Measurements from ENCODE around the gene STAC3. TPM values are rescaled to one million over a fixed set of nuclear protein-coding genes. Genes with fewer than 3 reads are reported as not detected.
A peak's percentile ranks its signal among the peaks of the same experiment; 100 is the strongest.
"Not testable (repeated sequence)": the region's sequence is repeated elsewhere in the genome, so short reads cannot be mapped to it uniquely, and the experiment has no call there.

STAC3 gene
- total RNA-seq (1 to 10 TPM; 3.4 to 5.0 TPM), polyA plus RNA-seq (ENCODE audit: insufficient read length in 6 of 6) (1 to 10 TPM; 2.9 to 5.1 (median 3.4) TPM)
- long read RNA-seq, donor 1 = 0 reads
- long read RNA-seq, donor 2 = 0 reads
- long read RNA-seq, donor 3 = 0 reads
- long read RNA-seq, donor 4 = 0 reads
- long read RNA-seq, donor 5 = 0 reads
- long read RNA-seq, donor 6, partial matches to known transcripts = 0 of 1 reads
- long read RNA-seq, donor 6, other reads (novel, unspliced or antisense) = 0 of 1 reads
- long read RNA-seq, donor 7 = 0 reads
- long read RNA-seq, donor 8 = 0 reads
- long read RNA-seq, donor 9 = 0 reads
- long read RNA-seq, donor 10 = 0 reads
- long read RNA-seq, donor 11 = 0 reads
- long read RNA-seq, donor 12 = 0 reads

DNA sequence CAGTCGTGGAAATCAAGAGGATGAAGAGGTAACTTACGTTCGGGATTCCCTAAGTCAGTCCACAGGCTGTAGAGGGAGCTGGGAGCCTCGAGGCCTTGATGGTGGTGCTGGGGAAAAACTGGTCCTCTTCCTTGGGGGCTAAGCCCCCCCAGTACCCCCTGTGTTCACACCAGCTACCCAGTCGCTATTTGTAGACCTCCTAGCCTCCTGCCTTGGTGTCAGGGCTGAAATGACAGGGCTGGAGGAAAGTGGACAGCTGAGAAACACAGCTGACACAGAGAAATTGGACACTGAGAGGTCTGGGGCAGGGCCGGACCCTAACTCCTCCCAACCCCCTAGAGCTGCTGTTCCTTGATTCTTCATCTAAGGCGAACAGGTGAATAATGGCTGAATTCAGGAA lies at the start of gene STAC3:
Gene STAC3 (minus strand): TSS at position 232 of the 400 bp plus-strand sequence. CDS start 1,551 bp downstream, outside the sequence.
- H3K4me1 ChIP-seq = peaks cover 0 to 6% of the 10 kb centered on the region in 2 donors
- peaks cover 0 to 29% of the 10 kb centered on the region in 2 donors for H3K36me3 ChIP-seq
- ATAC-seq (no peak), DNase-seq (no peak)
- intact Hi-C loops (cut with DNase I) = no loop called here
- no peak within 1 kb of the TSS for H3K27ac ChIP-seq
- H3K4me3 ChIP-seq = no peak within 1 kb of the TSS
- TF ChIP-seq, protein P1, sequence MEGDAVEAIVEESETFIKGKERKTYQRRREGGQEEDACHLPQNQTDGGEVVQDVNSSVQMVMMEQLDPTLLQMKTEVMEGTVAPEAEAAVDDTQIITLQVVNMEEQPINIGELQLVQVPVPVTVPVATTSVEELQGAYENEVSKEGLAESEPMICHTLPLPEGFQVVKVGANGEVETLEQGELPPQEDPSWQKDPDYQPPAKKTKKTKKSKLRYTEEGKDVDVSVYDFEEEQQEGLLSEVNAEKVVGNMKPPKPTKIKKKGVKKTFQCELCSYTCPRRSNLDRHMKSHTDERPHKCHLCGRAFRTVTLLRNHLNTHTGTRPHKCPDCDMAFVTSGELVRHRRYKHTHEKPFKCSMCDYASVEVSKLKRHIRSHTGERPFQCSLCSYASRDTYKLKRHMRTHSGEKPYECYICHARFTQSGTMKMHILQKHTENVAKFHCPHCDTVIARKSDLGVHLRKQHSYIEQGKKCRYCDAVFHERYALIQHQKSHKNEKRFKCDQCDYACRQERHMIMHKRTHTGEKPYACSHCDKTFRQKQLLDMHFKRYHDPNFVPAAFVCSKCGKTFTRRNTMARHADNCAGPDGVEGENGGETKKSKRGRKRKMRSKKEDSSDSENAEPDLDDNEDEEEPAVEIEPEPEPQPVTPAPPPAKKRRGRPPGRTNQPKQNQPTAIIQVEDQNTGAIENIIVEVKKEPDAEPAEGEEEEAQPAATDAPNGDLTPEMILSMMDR (IDR thresholded peaks at IDR 0.05) = no peak
- no peaks in the 10 kb centered on the region for H3K27me3 ChIP-seq
- no peaks in the 10 kb centered on the region for H3K9me3 ChIP-seq

DNA sequence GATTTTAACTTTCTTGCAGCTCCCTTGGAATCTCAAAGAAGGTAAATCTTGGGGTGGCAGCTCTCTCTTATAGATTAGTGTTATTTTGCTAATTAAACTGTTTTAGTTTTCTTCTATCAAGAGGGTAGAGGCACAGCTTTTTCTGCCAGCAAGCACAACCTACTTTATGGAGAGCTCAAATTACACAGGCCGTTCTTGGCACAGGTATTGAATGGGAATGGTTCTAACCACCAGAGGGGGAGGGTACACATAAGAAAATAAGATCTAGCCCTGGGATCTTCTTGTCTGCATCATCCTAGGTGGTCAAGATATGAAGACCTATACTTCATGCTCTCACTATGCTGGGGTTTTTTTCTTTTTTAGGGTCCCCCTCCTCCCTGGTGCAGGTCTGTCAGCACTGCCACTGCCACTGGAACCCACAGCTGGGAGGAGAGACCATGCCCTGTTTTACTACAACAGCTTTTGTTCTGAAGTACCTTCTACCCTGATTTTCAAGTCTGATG lies 48.6 kb upstream of the STAC3 start:
- H3K27me3 ChIP-seq = no peaks in the 10 kb centered on the region
- H3K4me1 ChIP-seq = no peaks in the 10 kb centered on the region
- ATAC-seq (no peak), DNase-seq (peak in 1 of 4 donors; percentile 7)
- TF ChIP-seq, protein P1 (IDR thresholded peaks at IDR 0.05) = no peak
- intact Hi-C loops (cut with DNase I) = no loop called here
- no peak overlapping the region for H3K4me3 ChIP-seq
- no peaks in the 10 kb centered on the region for H3K9me3 ChIP-seq
- H3K27ac ChIP-seq = no peak overlapping the region
- H3K36me3 ChIP-seq = peaks cover 0 to 87% of the 10 kb centered on the region in 2 donors

DNA sequence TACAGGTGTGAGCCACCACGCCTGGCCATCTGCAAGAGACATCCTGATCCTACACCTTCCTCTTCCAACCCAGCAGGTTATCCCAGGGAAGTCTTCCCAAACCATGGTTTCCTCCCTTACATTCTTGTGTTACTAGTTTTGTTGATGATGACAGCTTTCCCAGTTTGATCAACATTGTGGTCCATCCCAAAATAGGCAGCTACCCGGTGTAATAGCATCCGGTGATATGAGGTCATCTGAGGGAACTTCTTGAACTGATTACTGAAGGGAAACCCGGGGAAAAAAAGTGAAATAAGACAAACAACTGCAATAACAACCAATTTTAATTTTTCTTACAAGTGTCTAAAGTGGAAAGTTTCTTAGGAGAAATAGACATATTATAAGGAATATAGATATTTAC lies 45.3 kb upstream of the STAC3 start:
- intact Hi-C loops (cut with DNase I) = no loop called here
- ATAC-seq = no peak
- TF ChIP-seq, protein P1 (IDR thresholded peaks at IDR 0.05) = no peak
- no peaks in the 10 kb centered on the region for H3K27me3 ChIP-seq
- H3K36me3 ChIP-seq = peaks cover 2 to 97% of the 10 kb centered on the region in 2 donors
- no peaks in the 10 kb centered on the region for H3K9me3 ChIP-seq
- no peak overlapping the region for H3K27ac ChIP-seq
- no peak for DNase-seq
- H3K4me1 ChIP-seq = no peaks in the 10 kb centered on the region
- no peak overlapping the region for H3K4me3 ChIP-seq

- DNase-seq; H3K9me3 ChIP-seq; H3K4me1 ChIP-seq; intact Hi-C loops (cut with DNase I); ATAC-seq; H3K27ac ChIP-seq; H3K4me3 ChIP-seq; H3K27me3 ChIP-seq: not testable (repeated sequence)
- H3K36me3 ChIP-seq = peaks cover 0 to 91% of the 10 kb centered on the region in 2 donors
Observed at GRCh38 chr12:57282073-57282472, 31.1 kb upstream of the STAC3 start.

DNA sequence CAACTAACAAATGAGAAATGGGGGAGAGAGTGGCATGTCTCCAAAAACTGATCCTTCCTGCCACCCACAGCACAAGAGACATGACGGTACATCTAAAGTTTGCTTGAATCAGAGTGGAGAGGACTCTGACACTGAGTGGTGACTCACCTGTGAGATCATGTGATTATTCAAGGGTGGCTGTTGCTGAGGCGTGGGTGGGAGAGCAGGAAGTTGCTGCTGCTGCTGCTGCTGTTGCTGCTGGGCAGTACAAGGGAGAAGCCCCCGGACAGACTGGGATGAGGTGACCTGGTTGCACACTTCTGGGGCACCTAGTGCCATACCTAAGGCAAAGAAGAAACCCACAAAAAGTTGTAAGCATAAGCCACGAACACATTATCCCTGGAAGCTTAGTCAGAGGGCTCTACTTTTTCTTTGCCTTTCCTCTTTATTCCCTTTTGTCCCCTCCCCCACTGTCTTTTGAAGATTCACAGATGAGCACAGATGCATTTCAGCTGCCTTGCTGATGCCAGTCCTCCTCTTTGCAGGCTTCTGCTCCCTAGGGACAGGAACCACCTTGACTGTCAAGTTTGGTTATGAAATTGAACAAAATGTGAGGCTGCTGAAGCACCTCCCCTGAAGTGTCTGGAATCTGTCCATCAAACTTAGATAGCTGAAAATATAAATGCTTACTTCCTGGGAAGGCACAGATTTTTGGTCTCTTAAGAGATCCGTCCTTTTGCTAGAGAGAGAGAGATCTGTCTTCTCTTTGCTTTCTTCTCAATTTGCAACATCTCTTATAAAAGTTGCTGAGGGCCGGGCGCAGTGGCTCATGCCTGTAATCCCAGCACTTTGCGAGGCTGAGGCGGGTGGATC lies 29.4 kb upstream of the STAC3 start:
- H3K4me3 ChIP-seq = no peak overlapping the region
- intact Hi-C loops (cut with DNase I) = no loop called here
- H3K36me3 ChIP-seq = peaks cover 0 to 93% of the 10 kb centered on the region in 2 donors
- peaks cover 3 to 9% of the 10 kb centered on the region in 2 donors for H3K4me1 ChIP-seq
- DNase-seq = peak in 1 of 4 donors; percentile 61
- H3K9me3 ChIP-seq = no peaks in the 10 kb centered on the region
- H3K27ac ChIP-seq = peak overlapping the region; percentile 34 to 37
- H3K27me3 ChIP-seq = no peaks in the 10 kb centered on the region
- TF ChIP-seq, protein P1 (IDR thresholded peaks at IDR 0.05) = no peak
- peak; percentile 93 for ATAC-seq

All from left lung (tissue), 14 donors.